ENCODE data around the gene ACOXL. TPM values are rescaled to one million over a fixed set of nuclear protein-coding genes. Genes with fewer than 3 reads are reported as not detected.

The ACOXL gene
- total and polyA plus RNA-seq, 2 of the 8 experiments (the other 6 are each of a cell fraction or from before 2014, with no cell fraction given) = 11.4 to 20.6 TPM

GRCh38 chr2:110788976-110789375 lies 56.6 kb downstream of the ACOXL start:
- Histone ChIP-seq H3K27me3 (replicated peaks in 1 of 4; ENCODE audit: control insufficient read depth in 3 of 4, extremely low read depth in 1 of 4, insufficient read depth in 3 of 4, low read length in 3 of 4) (no peaks in the 10 kb centered on the region), H3K79me2 (ENCODE audit: control insufficient read depth in 1 of 2, insufficient read depth in 2 of 2, low read length in 2 of 2) (no peaks in the 10 kb centered on the region), H2BK20ac (ENCODE audit: low read length) (no peak overlapping the region), H3K36me3 (ENCODE audit: control insufficient read depth in 2 of 4, insufficient read depth in 4 of 4, low read length in 3 of 4) (peaks cover 0 to 12% (median 4%) of the 10 kb centered on the region in 4 experiments; a peak in 3 of 8 replicates), H3K79me1 (ENCODE audit: low read depth, low read length) (no peaks in the 10 kb centered on the region; the same call in 1 of the 2 replicates), H3K9me3 (ENCODE audit: insufficient read depth in 2 of 2, low read depth in 1 of 2, low read length in 1 of 2) (no peaks in the 10 kb centered on the region), H3K18ac (ENCODE audit: extremely low read depth, low read length) (no peak overlapping the region), H3K4ac (replicated peaks; ENCODE audit: insufficient read length, low read depth, low read length) (no peak overlapping the region), H3K9ac (replicated peaks in 1 of 4; ENCODE audit: extremely low read depth in 1 of 4, low read depth in 3 of 4, low read length in 3 of 4) (no peak overlapping the region), H3K4me3 (ENCODE audit: extremely low read depth in 1 of 4, insufficient read depth in 2 of 4, low read depth in 3 of 4, low read length in 4 of 4) (no peak overlapping the region), H2BK120ac (replicated peaks; ENCODE audit: low read depth, low read length) (no peak overlapping the region), H2AFZ (ENCODE audit: low read length) (no peak overlapping the region), H4K8ac (ENCODE audit: extremely low read depth, insufficient read depth, low read length) (no peak overlapping the region), H2BK5ac (ENCODE audit: low read depth, low read length) (no peak overlapping the region), H2AK5ac (ENCODE audit: low read depth, low read length) (no peak overlapping the region), H4K20me1 (replicated peaks in 1 of 2; ENCODE audit: control insufficient read depth in 1 of 2, insufficient read depth in 2 of 2, low read length in 2 of 2) (no peaks in the 10 kb centered on the region), H3K23ac (ENCODE audit: insufficient read length) (no peak overlapping the region), H2BK12ac (ENCODE audit: low read depth, low read length) (no peak overlapping the region), H3K27ac (ENCODE audit: low read depth, low read length) (no peak overlapping the region), H3K56ac (replicated peaks; ENCODE audit: insufficient read length, low read depth, low read length) (no peak overlapping the region), H3K23me2 (ENCODE audit: low read depth, low read length) (no peaks in the 10 kb centered on the region), H2BK15ac (ENCODE audit: low read length) (no peak overlapping the region), H4K5ac (ENCODE audit: insufficient read length, low read depth, low read length) (no peak overlapping the region), H3K4me1 (replicated peaks in 1 of 4; ENCODE audit: control insufficient read depth in 3 of 4, insufficient read depth in 4 of 4, low read length in 3 of 4) (no peaks in the 10 kb centered on the region), H4K91ac (replicated peaks; ENCODE audit: insufficient read length, low read length) (no peak overlapping the region), H3K14ac (ENCODE audit: insufficient read length) (no peak overlapping the region), H3K4me2 (ENCODE audit: insufficient read depth in 1 of 2, low read depth in 2 of 2, low read length in 2 of 2) (no peak overlapping the region)
- ChIA-PET POLR2A (ENCODE audit: partially characterized antibody) (no interaction called here), CTCF (ENCODE audit: partially characterized antibody) (interaction anchor here (0.8 to 6.9 kb wide), 4 partner anchors 16 to 28 kb away, joined by 3 to 29 read pairs (median 4); no protein-coding TSS in a partner anchor)
- peak in 1 of 2 experiments; percentile 14 for DNase-seq (ENCODE audit: low read depth in 1 of 2, low spot score in 2 of 2)
- no peak for FAIRE-seq
- 93% methylated on average over 2 of the region's 2 CpGs; no CpG with 5 or more reads in 1 of the 2 experiments for WGBS, 2 experiments (ENCODE audit: extremely low coverage in 1 of 2, insufficient coverage in 1 of 2, insufficient read length in 1 of 2, insufficient replicate concordance in 2 of 2, low coverage in 1 of 2, low lambda C conversion rate in 2 of 2, missing lambda C conversion rate in 1 of 2)
- TF ChIP-seq RFX5 (IDR thresholded peaks at IDR 0.05; ENCODE audit: borderline replicate concordance, low read depth, low read length) = no peak
- no peak for TF ChIP-seq JUND (IDR thresholded peaks at IDR 0.05; ENCODE audit: low read length)
- no peak for TF ChIP-seq SAP30 (IDR thresholded peaks at IDR 0.05; ENCODE audit: insufficient read depth, insufficient replicate concordance, low read length)
- TF ChIP-seq MAX (IDR thresholded peaks at IDR 0.05) = no peak
- no peak for TF ChIP-seq SIN3A (conservative IDR thresholded peaks at IDR 0.05 in 1 of 2, IDR thresholded peaks at IDR 0.05 in 1 of 2; ENCODE audit: low read depth in 1 of 2, low read length in 2 of 2)
- TF ChIP-seq SP4 (IDR thresholded peaks at IDR 0.05; ENCODE audit: low read length) = no peak
- no peak for TF ChIP-seq POLR2AphosphoS5 (IDR thresholded peaks at IDR 0.05; ENCODE audit: low read depth, low read length)
- no peak for TF ChIP-seq FOSL1 (IDR thresholded peaks at IDR 0.05; ENCODE audit: insufficient read depth, low read depth, low read length)
- no peak for TF ChIP-seq CBX8 (IDR thresholded peaks at IDR 0.05; ENCODE audit: borderline replicate concordance, low read depth, low read length)
- TF ChIP-seq EP300 (IDR thresholded peaks at IDR 0.05; ENCODE audit: borderline replicate concordance in 1 of 2, low read depth in 2 of 2, low read length in 2 of 2) = no peak
- TF ChIP-seq ATF3 (IDR thresholded peaks at IDR 0.05; ENCODE audit: insufficient read depth, low read depth, low read length) = no peak
- TF ChIP-seq RBBP5 (IDR thresholded peaks at IDR 0.05; ENCODE audit: borderline replicate concordance, low read depth, low read length) = no peak
